IPS-18a (cell line): Measurements from ENCODE around the gene ZC3H12C.

ENCODE experiments used
- H3K27ac ChIP-seq: one replicate; pipeline ENCODE4 v1.5.1; 2013; ENCODE audit warnings: low read length
- H3K27me3 ChIP-seq: one replicate; pipeline ENCODE4 v1.6.1; 2013; ENCODE audit warnings: mild to moderate bottlenecking, low read length; ENCODE audit not compliant: control insufficient read depth, insufficient read depth
- H3K36me3 ChIP-seq: one replicate; pipeline ENCODE4 v1.6.1; 2013; ENCODE audit warnings: low read depth, low read length; ENCODE audit not compliant: control insufficient read depth
- H3K4me1 ChIP-seq: one replicate; pipeline ENCODE4 v1.6.1; 2013; ENCODE audit warnings: low read depth, low read length; ENCODE audit not compliant: control insufficient read depth
- H3K4me3 ChIP-seq: one replicate; pipeline ENCODE4 v1.5.1; 2013; ENCODE audit warnings: low read length
- H3K9ac ChIP-seq: one replicate; pipeline ENCODE4 v1.6.1; 2013; ENCODE audit warnings: mild to moderate bottlenecking, low read length, moderate library complexity
- H3K9me3 ChIP-seq: one replicate; pipeline ENCODE4 v1.6.1; 2013; ENCODE audit warnings: low read depth, low read length; ENCODE audit not compliant: control insufficient read depth

Gene ZC3H12C

GRCh38 chr11:110092515-110093406 lies at the start of gene ZC3H12C:
Gene ZC3H12C, plus strand, starts transcription at chr11:110093392. Its CDS starts 20 bp downstream, at chr11:110093412.
- H3K9ac ChIP-seq = peak within 1 kb of the TSS; percentile 70
- no peaks in the 10 kb centered on the region for H3K36me3 ChIP-seq
- peaks cover 22% of the 10 kb centered on the region for H3K27me3 ChIP-seq
- H3K4me1 ChIP-seq = peaks cover 15% of the 10 kb centered on the region
- H3K27ac ChIP-seq = no peak within 1 kb of the TSS
- H3K4me3 ChIP-seq = peak within 1 kb of the TSS; percentile 92
- H3K9me3 ChIP-seq = no peaks in the 10 kb centered on the region

DNA sequence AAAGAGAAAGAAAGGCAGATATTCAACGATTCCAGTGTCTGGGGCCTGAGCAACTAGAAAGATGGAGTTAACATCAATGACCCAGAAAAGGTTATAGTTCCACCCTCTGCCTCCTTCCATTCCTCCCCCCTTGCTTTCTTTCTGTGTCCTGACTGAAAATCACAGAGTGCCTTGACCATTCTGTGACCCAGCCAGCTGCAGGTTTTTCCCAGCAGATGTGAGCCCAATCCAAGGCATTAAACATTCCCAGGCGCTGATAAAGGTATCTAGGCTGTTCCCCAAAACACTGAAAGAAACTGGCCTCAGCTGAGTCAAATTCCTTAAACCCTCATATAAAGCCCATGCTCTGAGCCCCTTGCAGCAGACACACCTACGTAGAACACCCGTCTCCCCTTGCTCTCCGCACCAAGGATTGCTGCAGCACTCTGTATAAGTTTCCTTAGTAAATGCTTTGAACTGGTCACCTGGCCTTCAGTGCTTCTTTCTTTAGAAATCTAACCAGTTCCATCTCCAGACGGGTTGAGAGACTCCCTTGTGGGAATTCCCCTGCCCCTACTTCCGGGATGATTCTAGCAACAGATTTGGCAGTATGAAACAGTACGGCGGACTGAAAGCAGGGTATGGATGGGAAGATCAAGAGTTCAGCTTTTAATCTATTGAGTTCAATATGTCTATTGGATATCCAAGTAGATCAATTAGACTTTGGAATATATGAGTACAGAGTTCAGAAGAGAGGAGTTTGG lies 48.8 kb upstream of the ZC3H12C start:
- H3K27ac ChIP-seq = no peak overlapping the region
- H3K36me3 ChIP-seq = no peaks in the 10 kb centered on the region
- no peaks in the 10 kb centered on the region for H3K4me1 ChIP-seq
- no peaks in the 10 kb centered on the region for H3K9me3 ChIP-seq
- no peaks in the 10 kb centered on the region for H3K27me3 ChIP-seq
- no peak overlapping the region for H3K9ac ChIP-seq
- no peak overlapping the region for H3K4me3 ChIP-seq

GRCh38 chr11:110046775-110047380 lies 46.3 kb upstream of the ZC3H12C start:
- Histone ChIP-seq H3K9me3 (no peaks in the 10 kb centered on the region), H3K9ac (no peak overlapping the region), H3K36me3 (no peaks in the 10 kb centered on the region), H3K27ac (no peak overlapping the region), H3K27me3 (no peaks in the 10 kb centered on the region), H3K4me1 (no peaks in the 10 kb centered on the region), H3K4me3 (no peak overlapping the region)

- H3K4me3 ChIP-seq = no peak overlapping the region
- no peaks in the 10 kb centered on the region for H3K4me1 ChIP-seq
- no peaks in the 10 kb centered on the region for H3K36me3 ChIP-seq
- H3K9ac ChIP-seq = no peak overlapping the region
- no peak overlapping the region for H3K27ac ChIP-seq
- H3K9me3 ChIP-seq = peaks cover 3% of the 10 kb centered on the region
- no peaks in the 10 kb centered on the region for H3K27me3 ChIP-seq
Observed at GRCh38 chr11:110049501-110050200, 43.5 kb upstream of the ZC3H12C start.

DNA sequence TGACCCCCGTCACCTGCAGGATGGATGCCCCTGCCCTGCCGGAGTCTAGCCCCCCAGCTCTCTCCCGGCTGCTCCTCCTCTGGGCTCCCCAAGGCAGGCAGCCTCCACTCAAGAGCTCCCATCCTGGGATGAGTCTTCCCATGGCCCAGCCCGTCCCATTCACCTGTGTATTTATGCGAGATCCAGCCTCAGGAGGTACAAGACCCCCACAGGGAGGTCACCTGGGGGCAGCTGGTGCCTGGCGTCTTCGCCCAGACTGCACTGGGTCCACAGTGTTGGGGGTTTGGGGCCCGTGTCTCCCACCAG lies 43.0 kb upstream of the ZC3H12C start:
- Histone ChIP-seq H3K4me1 (no peaks in the 10 kb centered on the region), H3K27me3 (no peaks in the 10 kb centered on the region), H3K27ac (no peak overlapping the region), H3K36me3 (no peaks in the 10 kb centered on the region), H3K4me3 (no peak overlapping the region), H3K9ac (no peak overlapping the region), H3K9me3 (peaks cover 3% of the 10 kb centered on the region)

- Histone ChIP-seq H3K9ac (no peak overlapping the region), H3K9me3 (peaks cover 3% of the 10 kb centered on the region), H3K4me3 (no peak overlapping the region), H3K27me3 (no peaks in the 10 kb centered on the region), H3K27ac (no peak overlapping the region), H3K4me1 (no peaks in the 10 kb centered on the region), H3K36me3 (no peaks in the 10 kb centered on the region)
Observed at GRCh38 chr11:110053848-110054414, 39.3 kb upstream of the ZC3H12C start.

DNA sequence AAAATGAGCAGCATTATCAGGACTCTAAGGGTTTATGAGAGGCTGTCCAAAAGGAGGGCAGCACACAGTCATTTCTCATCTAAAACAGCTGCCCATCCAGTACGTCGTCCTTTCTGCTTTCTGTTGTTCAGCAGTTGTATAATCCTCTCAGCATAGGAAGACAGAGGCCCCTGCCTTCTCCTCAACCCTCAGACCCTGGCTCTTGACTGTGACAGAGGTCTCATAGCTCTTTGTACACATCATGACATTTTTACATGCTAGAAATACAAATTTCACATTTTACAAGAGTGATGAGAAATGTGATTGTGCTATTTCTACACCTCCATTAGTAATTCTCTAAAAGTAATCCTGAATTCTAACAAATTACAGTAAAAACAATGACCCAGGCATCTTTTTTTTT lies 36.2 kb upstream of the ZC3H12C start:
- H3K27me3 ChIP-seq = no peaks in the 10 kb centered on the region
- no peaks in the 10 kb centered on the region for H3K4me1 ChIP-seq
- H3K27ac ChIP-seq = no peak overlapping the region
- no peak overlapping the region for H3K9ac ChIP-seq
- no peaks in the 10 kb centered on the region for H3K36me3 ChIP-seq
- H3K4me3 ChIP-seq = no peak overlapping the region
- H3K9me3 ChIP-seq = peaks cover 3% of the 10 kb centered on the region

GRCh38 chr11:110059706-110060463 lies 33.3 kb upstream of the ZC3H12C start:
- H3K27ac ChIP-seq = no peak overlapping the region
- H3K4me3 ChIP-seq = no peak overlapping the region
- no peaks in the 10 kb centered on the region for H3K36me3 ChIP-seq
- no peaks in the 10 kb centered on the region for H3K4me1 ChIP-seq
- no peaks in the 10 kb centered on the region for H3K27me3 ChIP-seq
- no peak overlapping the region for H3K9ac ChIP-seq
- H3K9me3 ChIP-seq = no peaks in the 10 kb centered on the region

DNA sequence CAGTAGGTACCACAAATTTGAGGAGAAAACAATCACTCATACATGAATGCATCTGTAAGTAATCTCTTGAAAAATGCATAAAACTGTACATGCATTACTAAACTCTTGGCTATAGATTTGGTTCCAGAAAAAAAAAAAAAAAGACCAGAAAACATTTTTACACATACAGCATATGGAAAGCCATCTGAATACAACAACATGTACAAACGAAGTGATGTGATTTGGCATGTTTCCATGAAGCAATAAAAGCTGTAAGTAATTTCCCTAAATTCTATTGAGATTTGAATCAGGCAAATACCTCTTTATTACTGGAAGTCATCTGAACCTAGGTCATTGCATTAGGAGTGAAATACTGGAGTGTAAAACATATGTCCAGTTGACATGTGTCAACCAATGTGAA lies 31.9 kb upstream of the ZC3H12C start:
- Histone ChIP-seq H3K27ac (no peak overlapping the region), H3K4me1 (no peaks in the 10 kb centered on the region), H3K9ac (no peak overlapping the region), H3K4me3 (no peak overlapping the region), H3K27me3 (no peaks in the 10 kb centered on the region), H3K36me3 (no peaks in the 10 kb centered on the region), H3K9me3 (no peaks in the 10 kb centered on the region)

- Histone ChIP-seq H3K4me1 (no peaks in the 10 kb centered on the region), H3K9me3 (no peaks in the 10 kb centered on the region), H3K4me3 (no peak overlapping the region), H3K27me3 (no peaks in the 10 kb centered on the region), H3K9ac (no peak overlapping the region), H3K27ac (no peak overlapping the region), H3K36me3 (no peaks in the 10 kb centered on the region)
Observed at GRCh38 chr11:110062247-110062646, 30.9 kb upstream of the ZC3H12C start.
